KMS-11 (cell line): ENCODE results near the gene MAGEA1.
"Not testable (repeated sequence)": the region's sequence is repeated elsewhere in the genome, so short reads cannot be mapped to it uniquely, and the experiment has no call there.

Experiments
- H2AFZ ChIP-seq: fragments of 200-600 bp; sonication (generic); 2 replicates; pipeline ENCODE4 v1.6.1; 2016; ENCODE audit warnings: antibody characterized with exemption, mixed run types, low read depth
- H3K27ac ChIP-seq: fragments of 200-600 bp; sonication (generic); 2 replicates; pipeline ENCODE4 v1.6.1; 2016; ENCODE audit warnings: mild to moderate bottlenecking, mixed run types
- H3K27me3 ChIP-seq: fragments of 200-600 bp; sonication (generic); 2 replicates; pipeline ENCODE4 v1.6.1; 2017; ENCODE audit warnings: mild to moderate bottlenecking, low read depth, mixed run types, moderate library complexity; ENCODE audit not compliant: insufficient read depth
- H3K36me3 ChIP-seq: fragments of 200-600 bp; sonication (generic); 2 replicates; pipeline ENCODE4 v1.6.1; 2017; ENCODE audit warnings: mild to moderate bottlenecking, mixed run types; ENCODE audit not compliant: insufficient read depth
- H3K4me1 ChIP-seq: fragments of 200-600 bp; sonication (generic); 2 replicates; pipeline ENCODE4 v1.6.1; 2016; ENCODE audit warnings: mild to moderate bottlenecking, low read depth, mixed run types; ENCODE audit not compliant: poor library complexity, severe bottlenecking
- H3K4me2 ChIP-seq: fragments of 200-600 bp; sonication (generic); 2 replicates; pipeline ENCODE4 v1.7.0; 2016; ENCODE audit warnings: mild to moderate bottlenecking, mixed run types
- H3K4me3 ChIP-seq: fragments of 200-600 bp; sonication (generic); IDR thresholded peaks from 2 replicates; pipeline ENCODE4 v1.6.1; 2017; ENCODE audit warnings: low read depth, low read length, mixed read lengths; ENCODE audit not compliant: insufficient read depth
- H3K79me2 ChIP-seq: fragments of 200-600 bp; sonication (generic); 2 replicates; pipeline ENCODE4 v1.6.1; 2016; ENCODE audit warnings: low read depth, mixed run types; ENCODE audit not compliant: insufficient read depth
- H3K9ac ChIP-seq: fragments of 200-600 bp; sonication (generic); 2 replicates; pipeline ENCODE4 v1.6.1; 2016; ENCODE audit warnings: mild to moderate bottlenecking, mixed run types
- H4K20me1 ChIP-seq: fragments of 200-600 bp; sonication (generic); 2 replicates; pipeline ENCODE4 v1.6.1; 2016; ENCODE audit warnings: mild to moderate bottlenecking, mixed run types; ENCODE audit not compliant: insufficient read depth
- CTCF ChIP-seq: fragments of 200-600 bp; sonication (generic); conservative IDR thresholded peaks from 2 replicates; pipeline ENCODE4 v1.6.1; 2017; ENCODE audit warnings: low read depth, mild to moderate bottlenecking, antibody characterized with exemption, low read length, moderate library complexity, mixed read lengths

MAGEA1 gene

GRCh38 chrX:153158319-153158718 lies 20.8 kb upstream of the MAGEA1 start:
- Histone ChIP-seq H3K4me3 (no peak overlapping the region), H3K27ac (no peak overlapping the region), H2AFZ (no peak overlapping the region), H3K4me1 (no peaks in the 10 kb centered on the region), H3K9ac (no peak overlapping the region), H3K4me2 (no peak overlapping the region), H3K79me2 (no peaks in the 10 kb centered on the region), H4K20me1 (no peaks in the 10 kb centered on the region), H3K36me3 (no peaks in the 10 kb centered on the region), H3K27me3 (no peaks in the 10 kb centered on the region)
- no peak for TF ChIP-seq CTCF

- H3K4me2 ChIP-seq, result no peak overlapping the region
Measured at GRCh38 chrX:153161952-153162351, 17.1 kb upstream of the MAGEA1 start.

GRCh38 chrX:153164733-153165132 lies 14.4 kb upstream of the MAGEA1 start:
- Histone ChIP-seq H3K36me3 (no peaks in the 10 kb centered on the region), H3K4me2 (no peak overlapping the region), H3K4me3 (no peak overlapping the region), H3K79me2 (no peaks in the 10 kb centered on the region), H3K4me1 (no peaks in the 10 kb centered on the region), H2AFZ (no peak overlapping the region), H3K9ac (no peak overlapping the region), H3K27ac (no peak overlapping the region), H3K27me3 (no peaks in the 10 kb centered on the region), H4K20me1 (no peaks in the 10 kb centered on the region)
- no peak for TF ChIP-seq CTCF

More at GRCh38 chrX:153161952-153162351, 17.1 kb upstream of the MAGEA1 start:
- no peaks in the 10 kb centered on the region for H3K79me2 ChIP-seq
- H2AFZ ChIP-seq, result no peak overlapping the region
- H3K9ac ChIP-seq, result no peak overlapping the region
- H3K4me1 ChIP-seq, result no peaks in the 10 kb centered on the region
- no peak for TF ChIP-seq CTCF
- no peaks in the 10 kb centered on the region for H4K20me1 ChIP-seq
- H3K4me3 ChIP-seq, result no peak overlapping the region
- no peaks in the 10 kb centered on the region for H3K27me3 ChIP-seq
- H3K36me3 ChIP-seq, result no peaks in the 10 kb centered on the region
- no peak overlapping the region for H3K27ac ChIP-seq

- H4K20me1 ChIP-seq, H3K36me3 ChIP-seq, H3K9ac ChIP-seq, H3K4me2 ChIP-seq, H3K27ac ChIP-seq, H3K79me2 ChIP-seq, H2AFZ ChIP-seq, H3K4me1 ChIP-seq, H3K4me3 ChIP-seq, H3K27me3 ChIP-seq: not testable (repeated sequence)
Measured at GRCh38 chrX:153168423-153168822, 10.7 kb upstream of the MAGEA1 start.

GRCh38 chrX:153181822-153182221 lies 2.7 kb downstream of the MAGEA1 start:
- Histone ChIP-seq H2AFZ (no peak overlapping the region), H3K4me3 (no peak overlapping the region), H3K27ac (no peak overlapping the region), H3K4me1 (no peaks in the 10 kb centered on the region), H3K9ac (no peak overlapping the region), H3K27me3 (no peaks in the 10 kb centered on the region), H3K4me2 (no peak overlapping the region), H3K36me3 (no peaks in the 10 kb centered on the region), H4K20me1 (no peaks in the 10 kb centered on the region), H3K79me2 (no peaks in the 10 kb centered on the region)
- TF ChIP-seq CTCF, result no peak
